GM10248 (cell line): ENCODE measurements around the gene KIF26B.
"Not testable (repeated sequence)": the region's sequence is repeated elsewhere in the genome, so short reads cannot be mapped to it uniquely, and the experiment has no call there.

Experiments
- CTCF ChIA-PET: fragments of 300-600 bp; sonication (Branson Sonifier 250); formaldehyde crosslinking; extraction: SDS; loops from one replicate; lab custom pipeline; 2021; ENCODE audit warnings: antibody characterized with exemption; lab: Yijun Ruan, JAX
- POLR2A ChIA-PET: fragments of 350-650 bp; sonication (Branson Sonifier 250); formaldehyde crosslinking; extraction: SDS; loops from one replicate; lab custom pipeline; 2020; ENCODE audit warnings: antibody characterized with exemption; lab: Yijun Ruan, JAX
- DNase-seq: peaks from one replicate; pipeline ENCODE4 v3.0.0; 2012; ENCODE audit errors: extremely low spot score
- CTCF ChIP-seq: IDR thresholded peaks from 2 replicates; pipeline ENCODE4 v1.5.1; 2012; ENCODE audit warnings: mild to moderate bottlenecking, low read depth; ENCODE audit errors: extremely low read depth, missing control alignments, control extremely low read depth

The KIF26B gene

GRCh38 chr1:245338485-245338877 is 183.7 kb downstream of the KIF26B start:
- ChIA-PET POLR2A (no interaction called here), CTCF (interaction anchor here (1.1 kb wide), 1 partner anchor 9 kb away, joined by 3 read pairs; no protein-coding TSS in a partner anchor)
- no peak for TF ChIP-seq CTCF
- no peak for DNase-seq

GRCh38 chr1:245341743-245342142 is 187.0 kb downstream of the KIF26B start:
- ChIA-PET POLR2A (no interaction called here), CTCF (no interaction called here)
- no peak for DNase-seq
- no peak for TF ChIP-seq CTCF

- DNase-seq, result no peak
- CTCF ChIA-PET, result no interaction called here
- TF ChIP-seq CTCF, result no peak
- POLR2A ChIA-PET, result no interaction called here
These were observed 190.6 kb downstream of the KIF26B start for GRCh38 chr1:245345191-245345884.

- CTCF ChIA-PET, result interaction anchor here (1.1 kb wide), 1 partner anchor 10 kb away, joined by 3 read pairs; no protein-coding TSS in a partner anchor
These were observed 193.8 kb downstream of the KIF26B start for GRCh38 chr1:245348626-245349025.

GRCh38 chr1:245353411-245353810 is 198.6 kb downstream of the KIF26B start:
- DNase-seq, result no peak
- TF ChIP-seq CTCF, result no peak
- POLR2A ChIA-PET, result no interaction called here
- CTCF ChIA-PET, result interaction anchor here (1.0 to 1.5 kb wide), 2 partner anchors 10 kb away, joined by 3 to 4 read pairs; no protein-coding TSS in a partner anchor

More at GRCh38 chr1:245348626-245349025, 193.8 kb downstream of the KIF26B start:
- no peak for DNase-seq
- POLR2A ChIA-PET, result no interaction called here
- no peak for TF ChIP-seq CTCF

GRCh38 chr1:245353915-245354775 is 199.4 kb downstream of the KIF26B start:
- ChIA-PET POLR2A (no interaction called here), CTCF (interaction anchor here (1.0 to 1.5 kb wide), 2 partner anchors 9 to 11 kb away, joined by 3 to 4 read pairs; no protein-coding TSS in a partner anchor)
- no peak for TF ChIP-seq CTCF
- DNase-seq, result no peak

GRCh38 chr1:245355851-245356630 is 201.3 kb downstream of the KIF26B start:
- CTCF ChIA-PET, DNase-seq, POLR2A ChIA-PET: not testable (repeated sequence)
